K562 (cell line): ENCODE data around the gene ARHGEF1. TPM values are rescaled to one million over a fixed set of nuclear protein-coding genes. Genes with fewer than 3 reads are reported as not detected.

Experiments
- ATF2 ChIP-seq: sonication (generic); formaldehyde crosslinking; IDR thresholded peaks from 2 replicates; pipeline ENCODE4 v1.8.1; 2022; ENCODE audit warnings: missing genetic modification reagents
- BHLHE40 ChIP-seq: IDR thresholded peaks from 2 replicates; pipeline ENCODE4 v1.6.1; 2011; ENCODE audit warnings: low read length, improper control_type of control experiment
- CREBBP ChIP-seq: IDR thresholded peaks from one replicate; pipeline ENCODE4 v1.6.1; 2012; ENCODE audit warnings: low read depth, mild to moderate bottlenecking, control low read depth, inconsistent platforms, low read length
- EHMT2 ChIP-seq: fragments of 450-650 bp; IDR thresholded peaks from 2 replicates; pipeline ENCODE4 v1.6.1; 2018; ENCODE audit warnings: antibody characterized with exemption
- ESRRA ChIP-seq: fragments of 450-650 bp; IDR thresholded peaks from 2 replicates; pipeline ENCODE4 v1.6.1; 2014; ENCODE audit warnings: low read depth, mild to moderate bottlenecking, moderate library complexity, borderline replicate concordance
- ETS1 ChIP-seq: conservative IDR thresholded peaks from 2 replicates; pipeline ENCODE4 v1.6.1; 2011; ENCODE audit warnings: low read depth, mild to moderate bottlenecking, low read length; ENCODE audit not compliant: control insufficient read depth
- ETV1 ChIP-seq: fragments of 450-650 bp; conservative IDR thresholded peaks from 2 replicates; pipeline ENCODE4 v1.6.1; 2016; ENCODE audit warnings: missing genetic modification characterization, control low read depth, low read depth, missing compliant biosample characterization
- LARP7 ChIP-seq: fragments of 450-650 bp; IDR thresholded peaks from 2 replicates; pipeline ENCODE4 v1.6.1; 2016
- MAX ChIP-seq: sonication (generic); formaldehyde crosslinking; IDR thresholded peaks from 2 replicates; pipeline ENCODE4 v1.9.0; 2022; ENCODE audit warnings: mild to moderate bottlenecking, missing genetic modification reagents
- NR3C1 ChIP-seq: sonication (generic); formaldehyde crosslinking; IDR thresholded peaks from 2 replicates; pipeline ENCODE4 v1.8.1; 2022; ENCODE audit warnings: missing genetic modification reagents
- PHF8 ChIP-seq: fragments of 200-600 bp; sonication (generic); IDR thresholded peaks from 2 replicates; pipeline ENCODE4 v1.6.1; 2012; ENCODE audit warnings: mixed run types, mild to moderate bottlenecking, inconsistent platforms, low read length, moderate library complexity, borderline replicate concordance
- POLR2A ChIP-seq: fragments of 450-650 bp; conservative IDR thresholded peaks from 2 replicates; pipeline ENCODE4 v1.6.1; 2016
- SAFB2 ChIP-seq: fragments of 200-400 bp; formaldehyde crosslinking; IDR thresholded peaks from 2 replicates; pipeline ENCODE4 v1.6.1; 2018; ENCODE audit warnings: borderline replicate concordance, low read length, low read depth, moderate library complexity; ENCODE audit not compliant: severe bottlenecking
- SMAD1 ChIP-seq: fragments of 150-350 bp; IDR thresholded peaks from 2 replicates; pipeline ENCODE4 v1.6.1; 2014; ENCODE audit warnings: low read length, low read depth; ENCODE audit not compliant: partially characterized antibody
- SP1 ChIP-seq: sonication (generic); formaldehyde crosslinking; IDR thresholded peaks from 2 replicates; pipeline ENCODE4 v1.8.1; 2022; ENCODE audit warnings: mild to moderate bottlenecking, missing genetic modification reagents
- TBP ChIP-seq: optimal IDR thresholded peaks from 2 replicates; pipeline ENCODE3; 2011; ENCODE audit warnings: low read depth, low read length, improper control_type of control experiment
- ZBTB26 ChIP-seq: fragments of 450-650 bp; formaldehyde crosslinking; IDR thresholded peaks from 2 replicates; pipeline ENCODE4 v1.4.0; 2022; ENCODE audit warnings: missing genetic modification characterization
- ZNF146 ChIP-seq: IDR thresholded peaks from one replicate; pipeline ENCODE4 v1.6.1; 2018; ENCODE audit warnings: missing compliant biosample characterization; ENCODE audit not compliant: unreplicated experiment
- ZNF224 ChIP-seq: sonication (generic); formaldehyde crosslinking; IDR thresholded peaks from 2 replicates; pipeline ENCODE4 v1.8.0; 2022; ENCODE audit warnings: mild to moderate bottlenecking, missing genetic modification reagents
- ZNF24 ChIP-seq: fragments of 450-650 bp; IDR thresholded peaks from 2 replicates; pipeline ENCODE4 v1.6.1; 2016
- ZNF398 ChIP-seq: fragments of 250-450 bp; sonication (Bioruptor Pico); IDR thresholded peaks from 2 replicates; pipeline ENCODE4 v1.8.0; 2021; ENCODE audit warnings: moderate library complexity, mild to moderate bottlenecking, inconsistent platforms
- ZNF707 ChIP-seq: fragments of 250-450 bp; sonication (Bioruptor Pico); conservative IDR thresholded peaks from 2 replicates; pipeline ENCODE4 v1.8.0; 2022; ENCODE audit warnings: inconsistent platforms, mild to moderate bottlenecking, moderate library complexity
- polyA plus RNA-seq, 8 experiments: library from polyadenylated mRNA; depleted of rRNA in 4 of 8; stranded (reverse) in 5 of 8; unstranded in 3 of 8; fragments of >200 nt; fragmentation: Nextera tagmentation in 2 of 8; fragmentation: Illumina TruSeq in 1 of 8; extraction: Ambion mirVana in 2 of 8; extraction: Trizol in 1 of 8; gene quantifications; 2 replicates each; pipeline versions ENCODE4 v1.2.1 to v1.2.3, GENCODE V29; 2011 to 2014; ENCODE audit warnings: inconsistent platforms in 1 of 8, missing spikeins in 1 of 8
- total RNA-seq, 7 experiments: library from RNA; depleted of rRNA in 6 of 7; stranded (reverse); fragments of >200 nt in 6 of 7; fragmentation: Illumina TruSeq in 2 of 7; extraction: Trizol in 2 of 7; gene quantifications; 2 replicates each; pipeline versions ENCODE4 v1.2.1 to v1.2.3, GENCODE V29; 2011 to 2021; ENCODE audit warnings: low replicate concordance in 1 of 7

The ARHGEF1 gene
- total and polyA plus RNA-seq, 9 of the 15 experiments (the other 6 are each of a cell fraction or from before 2014, with no cell fraction given), result 1.9 to 149 (median 29.8) TPM

GRCh38 chr19:41882568-41883462 is at the start of gene ARHGEF1 (continued):
- TF ChIP-seq ZNF707 (CRISPR knock-in tag) (no peak), MAX (no peak), ZBTB26 (CRISPR knock-in tag) (0 out of 2 replicates have a peak, but pooled peaks have one; percentile 67), PHF8 (peak; percentile 45; the same call in 1 of the 2 replicates), ETS1 (0 out of 2 replicates have a peak, but pooled peaks have one; percentile 37), SAFB2 (no peak), ESRRA (no peak; the same call in 1 of the 2 replicates), BHLHE40 (no peak), POLR2A (no peak), ZNF24 (no peak), ZNF146 (CRISPR knock-in tag) (no peak), LARP7 (peak; percentile 74; the same call in 1 of the 2 replicates), TBP (peak; percentile 29), ETV1 (peak; percentile 15; the same call in 1 of the 2 replicates), ZNF398 (no peak), ATF2 (CRISPR knock-in tag) (no peak), ZNF224 (no peak), EHMT2 (no peak), CREBBP (no peak), SMAD1 (no peak), SP1 (CRISPR knock-in tag) (no peak), NR3C1 (0 out of 2 replicates have a peak, but pooled peaks have one; percentile 29)
